ENCODE measurements around the gene CAB39L. TPM values are rescaled to one million over a fixed set of nuclear protein-coding genes. Genes with fewer than 3 reads are reported as not detected.

CAB39L gene
- polyA plus RNA-seq, 10 donors = 4.6 to 7.2 (median 5.4) TPM

GRCh38 chr13:49400755-49401659, 42.9 kb downstream of the CAB39L start:
- peak; percentile 38 to 63 (median 51) for DNase-seq

- DNase-seq = no peak
Observed at GRCh38 chr13:49399801-49400472, 43.9 kb downstream of the CAB39L start.

GRCh38 chr13:49395878-49396380, 47.9 kb downstream of the CAB39L start:
- DNase-seq = peak; percentile 40 to 70 (median 42)

- peak; percentile 71 to 88 (median 77) for DNase-seq
Observed at GRCh38 chr13:49395451-49395865, 48.4 kb downstream of the CAB39L start.

GRCh38 chr13:49388091-49388635, 55.7 kb downstream of the CAB39L start:
- DNase-seq = no peak

GRCh38 chr13:49386664-49387063, 57.2 kb downstream of the CAB39L start:
- DNase-seq = no peak

GRCh38 chr13:49376121-49376520, 67.7 kb downstream of the CAB39L start:
- DNase-seq = no peak

GRCh38 chr13:49374585-49375290, 69.1 kb downstream of the CAB39L start:
- DNase-seq = no peak

GRCh38 chr13:49373716-49374115, 70.1 kb downstream of the CAB39L start:
- no peak for DNase-seq

- DNase-seq = no peak
Observed at GRCh38 chr13:49371943-49372613, 71.8 kb downstream of the CAB39L start.

- DNase-seq = peak in 2 of 3 donors; percentile 18 to 30
Observed at GRCh38 chr13:49370371-49370770, 73.5 kb downstream of the CAB39L start.

GRCh38 chr13:49369866-49370265, 74.0 kb downstream of the CAB39L start:
- DNase-seq = no peak

- DNase-seq = no peak
Observed at GRCh38 chr13:49368688-49369087, 75.2 kb downstream of the CAB39L start.

GRCh38 chr13:49367640-49368422, 76.0 kb downstream of the CAB39L start:
- DNase-seq = peak in 2 of 3 donors; percentile 17 to 28

- DNase-seq = no peak
Observed at GRCh38 chr13:49366841-49367240, 77.0 kb downstream of the CAB39L start.

GRCh38 chr13:49357694-49358093, 86.2 kb downstream of the CAB39L start:
- peak in 1 of 3 donors; percentile 41 for DNase-seq

GRCh38 chr13:49356223-49356622, 87.6 kb downstream of the CAB39L start:
- peak; percentile 42 to 74 (median 51) for DNase-seq

GRCh38 chr13:49354719-49355118, 89.1 kb downstream of the CAB39L start:
- no peak for DNase-seq

- no peak for DNase-seq
Observed at GRCh38 chr13:49353908-49354307, 90.0 kb downstream of the CAB39L start.

- no peak for DNase-seq
Observed at GRCh38 chr13:49351871-49352270, 92.0 kb downstream of the CAB39L start.

Data from muscle of back (tissue), 11 donors.